ENCODE results near the gene ARHGEF10L.
A peak's percentile ranks its signal among the peaks of the same experiment; 100 is the strongest.

ARHGEF10L gene

GRCh38 chr1:17570228-17570627, 30.7 kb downstream of the ARHGEF10L start:
- Histone ChIP-seq H3K79me2 (ENCODE audit: control insufficient read depth, low read length) (no peaks in the 10 kb centered on the region), H3K27ac (ENCODE audit: low read depth, low read length) (no peak overlapping the region), H3K9me2 (replicated peaks; ENCODE audit: control insufficient read depth, low read length) (no peaks in the 10 kb centered on the region), H4K20me1 (ENCODE audit: control insufficient read depth, insufficient read depth, low read depth, low read length) (no peaks in the 10 kb centered on the region), H3K4me2 (ENCODE audit: low read length) (no peak overlapping the region), H3K36me3 (ENCODE audit: control insufficient read depth, low read length) (no peaks in the 10 kb centered on the region), H3K9me3 (ENCODE audit: control insufficient read depth, insufficient read depth, low read length) (no peaks in the 10 kb centered on the region), H3F3A (ENCODE audit: control insufficient read depth, insufficient read depth) (no peaks in the 10 kb centered on the region), H3K4me3 (ENCODE audit: low read length) (no peak overlapping the region), H3K4me1 (ENCODE audit: control insufficient read depth, low read length) (no peaks in the 10 kb centered on the region), H3K27me3 (ENCODE audit: control insufficient read depth, low read length) (peaks cover 3% of the 10 kb centered on the region; the same call in 1 of the 2 replicates)
- no peak for TF ChIP-seq EZH2phosphoT487 (IDR thresholded peaks at IDR 0.05; ENCODE audit: borderline replicate concordance, low read length)
- TF ChIP-seq, protein P1, sequence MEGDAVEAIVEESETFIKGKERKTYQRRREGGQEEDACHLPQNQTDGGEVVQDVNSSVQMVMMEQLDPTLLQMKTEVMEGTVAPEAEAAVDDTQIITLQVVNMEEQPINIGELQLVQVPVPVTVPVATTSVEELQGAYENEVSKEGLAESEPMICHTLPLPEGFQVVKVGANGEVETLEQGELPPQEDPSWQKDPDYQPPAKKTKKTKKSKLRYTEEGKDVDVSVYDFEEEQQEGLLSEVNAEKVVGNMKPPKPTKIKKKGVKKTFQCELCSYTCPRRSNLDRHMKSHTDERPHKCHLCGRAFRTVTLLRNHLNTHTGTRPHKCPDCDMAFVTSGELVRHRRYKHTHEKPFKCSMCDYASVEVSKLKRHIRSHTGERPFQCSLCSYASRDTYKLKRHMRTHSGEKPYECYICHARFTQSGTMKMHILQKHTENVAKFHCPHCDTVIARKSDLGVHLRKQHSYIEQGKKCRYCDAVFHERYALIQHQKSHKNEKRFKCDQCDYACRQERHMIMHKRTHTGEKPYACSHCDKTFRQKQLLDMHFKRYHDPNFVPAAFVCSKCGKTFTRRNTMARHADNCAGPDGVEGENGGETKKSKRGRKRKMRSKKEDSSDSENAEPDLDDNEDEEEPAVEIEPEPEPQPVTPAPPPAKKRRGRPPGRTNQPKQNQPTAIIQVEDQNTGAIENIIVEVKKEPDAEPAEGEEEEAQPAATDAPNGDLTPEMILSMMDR (IDR thresholded peaks at IDR 0.05; ENCODE audit: low read depth, low read length, poor library complexity, severe bottlenecking): no peak

DNA sequence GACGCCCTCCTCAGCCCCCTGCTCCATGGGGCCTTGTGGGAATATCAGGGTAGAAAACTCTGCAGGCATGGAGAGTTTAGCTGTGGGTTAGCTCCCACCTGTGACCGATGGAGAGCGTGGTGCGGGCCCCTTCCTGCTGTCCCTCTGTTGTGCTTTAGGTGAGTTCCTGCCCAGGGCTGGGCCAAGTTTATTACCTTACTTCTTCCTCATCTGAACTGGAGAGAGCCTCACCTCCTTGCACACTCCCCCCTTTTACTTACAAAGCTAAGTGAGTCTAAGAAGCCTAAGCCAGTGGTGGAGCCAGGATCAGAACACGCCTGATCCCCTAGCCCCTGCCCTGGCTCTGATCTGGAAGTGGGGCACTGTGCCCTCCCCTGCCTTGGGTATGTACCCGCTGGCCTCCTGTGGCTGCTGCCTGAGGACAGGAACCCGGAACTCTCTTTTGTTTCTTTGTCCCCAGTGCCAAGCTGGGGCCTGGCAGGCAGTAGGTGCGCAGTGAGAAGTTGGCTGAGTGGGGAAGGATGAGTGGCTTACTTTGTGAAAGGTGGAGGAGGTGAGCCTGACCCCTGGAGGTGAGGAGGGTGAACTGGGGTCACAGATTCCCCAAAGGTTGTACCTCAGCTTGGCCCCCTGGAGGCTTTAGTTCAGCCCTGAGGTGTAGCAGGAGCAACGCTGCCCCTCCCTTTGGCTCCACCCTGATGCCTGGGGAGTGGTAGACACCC, 32.9 kb downstream of the ARHGEF10L start:
- H3K9me2 ChIP-seq (replicated peaks; ENCODE audit: control insufficient read depth, low read length): no peaks in the 10 kb centered on the region
- peaks cover 3% of the 10 kb centered on the region; the same call in 1 of the 2 replicates for H3K27me3 ChIP-seq (ENCODE audit: control insufficient read depth, low read length)
- H3K36me3 ChIP-seq (ENCODE audit: control insufficient read depth, low read length): no peaks in the 10 kb centered on the region
- H4K20me1 ChIP-seq (ENCODE audit: control insufficient read depth, insufficient read depth, low read depth, low read length): no peaks in the 10 kb centered on the region
- no peak for TF ChIP-seq EZH2phosphoT487 (IDR thresholded peaks at IDR 0.05; ENCODE audit: borderline replicate concordance, low read length)
- TF ChIP-seq, protein P1 (IDR thresholded peaks at IDR 0.05; ENCODE audit: low read depth, low read length, poor library complexity, severe bottlenecking): peak; percentile 33
- H3K9me3 ChIP-seq (ENCODE audit: control insufficient read depth, insufficient read depth, low read length): no peaks in the 10 kb centered on the region
- H3K4me3 ChIP-seq (ENCODE audit: low read length): no peak overlapping the region
- H3K4me1 ChIP-seq (ENCODE audit: control insufficient read depth, low read length): no peaks in the 10 kb centered on the region
- no peaks in the 10 kb centered on the region for H3K79me2 ChIP-seq (ENCODE audit: control insufficient read depth, low read length)
- H3F3A ChIP-seq (ENCODE audit: control insufficient read depth, insufficient read depth): no peaks in the 10 kb centered on the region
- no peak overlapping the region for H3K4me2 ChIP-seq (ENCODE audit: low read length)
- H3K27ac ChIP-seq (ENCODE audit: low read depth, low read length): no peak overlapping the region

GRCh38 chr1:17573518-17574041, 34.1 kb downstream of the ARHGEF10L start:
- H3K4me1 ChIP-seq (ENCODE audit: control insufficient read depth, low read length): no peaks in the 10 kb centered on the region
- H3K4me2 ChIP-seq (ENCODE audit: low read length): no peak overlapping the region
- no peaks in the 10 kb centered on the region for H4K20me1 ChIP-seq (ENCODE audit: control insufficient read depth, insufficient read depth, low read depth, low read length)
- no peaks in the 10 kb centered on the region for H3K9me3 ChIP-seq (ENCODE audit: control insufficient read depth, insufficient read depth, low read length)
- no peak overlapping the region for H3K4me3 ChIP-seq (ENCODE audit: low read length)
- H3K79me2 ChIP-seq (ENCODE audit: control insufficient read depth, low read length): no peaks in the 10 kb centered on the region
- TF ChIP-seq EZH2phosphoT487 (IDR thresholded peaks at IDR 0.05; ENCODE audit: borderline replicate concordance, low read length): no peak
- TF ChIP-seq, protein P1 (IDR thresholded peaks at IDR 0.05; ENCODE audit: low read depth, low read length, poor library complexity, severe bottlenecking): no peak
- H3K27ac ChIP-seq (ENCODE audit: low read depth, low read length): no peak overlapping the region
- H3K36me3 ChIP-seq (ENCODE audit: control insufficient read depth, low read length): no peaks in the 10 kb centered on the region
- no peaks in the 10 kb centered on the region for H3K9me2 ChIP-seq (replicated peaks; ENCODE audit: control insufficient read depth, low read length)
- H3F3A ChIP-seq (ENCODE audit: control insufficient read depth, insufficient read depth): no peaks in the 10 kb centered on the region
- H3K27me3 ChIP-seq (ENCODE audit: control insufficient read depth, low read length): peaks cover 3% of the 10 kb centered on the region; the same call in 1 of the 2 replicates

All from DOHH2 (cell line).